ENCODE data around the gene RPS4Y1. TPM values are rescaled to one million over a fixed set of nuclear protein-coding genes. Genes with fewer than 3 reads are reported as not detected.
"Not testable (repeated sequence)": the region's sequence is repeated elsewhere in the genome, so short reads cannot be mapped to it uniquely, and the experiment has no call there.

The RPS4Y1 gene
- polyA plus RNA-seq, 3 donors: 2.5 to 662 (median 641) TPM

DNA sequence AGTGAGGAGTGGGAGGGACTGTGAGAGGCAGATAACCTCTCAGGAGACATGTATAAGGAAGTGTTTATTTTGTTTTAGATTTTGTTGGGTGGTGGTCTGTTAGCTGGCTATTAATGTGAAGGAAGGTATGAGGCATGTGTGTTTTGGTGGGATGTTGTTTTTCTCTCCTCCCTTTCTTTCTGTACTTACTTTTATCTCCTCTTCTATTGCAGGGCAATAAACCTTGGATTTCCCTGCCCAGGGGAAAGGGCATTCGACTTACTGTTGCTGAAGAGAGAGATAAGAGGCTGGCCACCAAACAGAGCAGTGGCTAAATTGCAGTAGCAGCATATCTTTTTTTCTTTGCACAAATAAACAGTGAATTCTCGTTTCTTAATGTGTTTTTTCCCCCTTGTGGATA lies 25.2 kb downstream of the RPS4Y1 start:
- DNase-seq: no peak

DNA sequence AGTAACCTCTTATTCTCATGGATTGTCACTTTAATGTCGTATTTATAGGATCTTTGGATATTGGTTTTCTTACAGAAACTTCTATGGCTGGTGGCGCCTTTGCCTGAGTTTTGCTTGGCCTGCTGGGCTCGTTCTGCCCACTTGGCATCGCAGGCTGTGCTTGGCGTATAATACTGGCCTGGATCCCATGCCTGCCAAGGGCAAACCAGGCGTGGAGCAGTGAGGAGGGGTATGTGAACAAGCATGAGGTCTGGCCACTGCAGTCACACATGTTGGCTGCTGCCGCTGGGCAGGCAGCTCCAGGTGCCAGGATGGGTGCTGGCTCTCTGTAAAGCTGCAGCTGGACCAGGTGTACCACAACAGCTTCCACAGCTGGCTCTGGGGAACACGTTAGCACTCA lies 26.1 kb downstream of the RPS4Y1 start:
- DNase-seq: no peak

DNA sequence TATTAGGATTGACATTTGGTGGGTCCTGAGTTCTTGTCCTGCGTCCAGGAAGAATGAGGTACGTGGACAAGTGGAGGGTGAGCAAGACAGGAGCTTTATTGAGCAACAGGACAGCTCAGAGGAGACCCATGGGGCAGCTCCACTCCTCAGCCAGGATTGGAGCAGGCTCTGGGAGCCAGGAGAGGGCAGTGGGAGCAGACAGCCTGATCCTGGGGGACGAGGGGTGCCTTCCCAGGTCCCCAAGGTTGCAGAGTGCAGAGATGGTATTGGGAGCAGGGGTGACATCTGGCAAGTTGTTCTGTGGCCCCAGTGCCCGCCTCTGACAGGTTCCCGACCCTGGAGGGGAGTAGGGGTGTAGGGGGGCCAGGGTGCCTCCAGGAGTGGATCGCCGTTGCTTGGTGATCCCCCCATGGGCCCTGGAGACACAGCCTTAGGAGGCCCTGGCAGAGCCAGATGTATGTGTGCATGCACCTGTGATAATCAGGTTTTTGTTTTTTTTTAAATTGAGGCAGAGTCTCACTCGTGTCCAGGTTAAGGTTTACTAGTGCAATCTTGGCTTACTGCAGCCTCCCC lies 26.7 kb downstream of the RPS4Y1 start:
- no peak for DNase-seq

DNA sequence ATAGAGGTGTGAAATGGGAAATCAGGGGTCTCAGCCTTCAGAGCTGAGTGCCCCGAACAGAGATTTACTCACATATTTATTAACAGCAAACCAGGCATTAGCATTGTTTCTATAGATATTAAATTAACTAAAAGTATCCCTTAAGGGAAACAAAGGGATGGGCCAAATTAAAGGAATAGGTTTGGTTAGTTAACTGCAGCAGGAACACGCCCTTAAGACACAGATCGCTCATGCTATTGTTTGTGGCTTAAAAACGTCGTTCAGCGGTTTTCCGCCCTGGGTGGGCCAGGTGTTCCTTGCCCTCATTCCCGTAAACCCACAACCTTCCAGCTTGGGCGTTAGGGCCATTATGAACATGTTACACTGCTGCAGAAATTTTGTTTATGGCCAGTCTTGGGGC lies 30.8 kb downstream of the RPS4Y1 start:
- DNase-seq: not testable (repeated sequence)

DNA sequence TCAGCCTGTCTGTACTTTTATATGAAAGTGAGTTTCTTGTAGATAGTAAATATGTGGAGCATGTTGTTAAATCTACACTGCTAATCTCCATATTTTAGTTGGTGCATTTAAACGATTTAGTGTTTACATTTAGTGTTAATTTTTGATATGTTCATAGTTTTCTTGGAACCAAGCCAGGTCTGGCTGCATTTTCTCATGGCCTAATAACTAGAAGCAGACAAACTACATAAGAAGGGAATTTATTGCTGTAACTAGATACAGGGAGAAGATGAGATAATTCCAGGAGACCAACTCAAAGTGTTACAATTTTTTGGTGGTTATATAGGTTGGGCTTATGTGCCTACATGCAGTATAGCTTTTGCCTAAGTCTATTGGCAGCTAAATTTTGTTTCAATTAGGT lies 32.8 kb downstream of the RPS4Y1 start:
- DNase-seq: no peak

DNA sequence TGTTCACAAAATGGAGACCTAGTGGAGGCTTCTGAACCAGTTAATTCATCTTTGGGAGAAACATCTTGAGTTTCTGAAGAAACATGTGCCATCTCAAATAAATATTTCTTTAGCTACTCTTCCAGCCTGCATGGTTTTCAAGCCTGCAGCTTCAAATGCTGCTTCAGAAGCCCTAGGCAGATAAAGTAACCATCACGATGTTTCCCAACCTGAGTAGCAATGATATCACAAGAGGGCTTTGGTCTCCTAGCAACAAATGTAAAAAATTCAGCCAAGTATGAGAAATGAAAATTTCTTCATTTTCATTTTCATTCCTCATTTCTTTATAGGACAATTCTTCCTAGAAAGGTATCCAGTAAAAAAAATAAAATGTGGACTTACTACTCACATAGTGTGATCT lies 42.2 kb downstream of the RPS4Y1 start:
- no peak for DNase-seq

DNA sequence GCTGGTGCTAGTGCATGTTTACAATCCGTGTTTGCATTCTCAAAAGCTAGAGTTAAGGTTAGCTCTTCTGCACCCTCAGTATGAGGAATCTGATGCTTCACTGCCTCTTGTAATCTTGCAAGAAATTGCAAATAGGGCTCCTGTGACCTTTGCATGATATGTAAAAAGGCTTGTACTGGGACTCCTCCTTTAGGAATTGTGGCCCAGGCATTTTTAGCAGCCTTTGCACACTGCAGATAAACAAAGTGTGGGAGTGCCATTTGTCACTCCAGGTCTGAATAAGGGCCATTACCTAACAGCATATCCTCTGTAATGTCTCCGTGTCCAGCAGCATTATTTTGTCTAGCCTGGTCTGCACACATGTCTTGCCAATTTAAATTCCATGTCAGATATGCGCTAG lies 44.5 kb downstream of the RPS4Y1 start:
- no peak for DNase-seq

DNA sequence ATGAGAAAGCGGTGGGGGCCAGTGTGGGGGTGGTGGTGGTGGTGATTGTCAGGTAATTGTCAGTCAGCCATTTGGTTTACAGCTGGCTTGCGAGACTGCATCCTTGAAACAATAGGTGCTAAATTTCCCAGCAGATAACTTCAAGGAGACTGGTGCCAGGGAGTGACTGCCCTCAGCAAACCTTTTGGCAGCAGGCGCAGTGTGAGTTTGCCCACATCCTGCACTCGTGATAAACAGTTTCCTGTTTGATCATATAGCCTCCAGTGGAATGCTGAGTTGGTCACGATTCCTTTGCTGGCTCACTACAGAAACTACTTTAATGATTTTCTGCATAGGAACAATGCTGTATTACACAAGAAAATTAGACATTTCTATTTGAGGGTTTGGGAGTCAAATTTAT lies 46.0 kb downstream of the RPS4Y1 start:
- no peak for DNase-seq

DNA sequence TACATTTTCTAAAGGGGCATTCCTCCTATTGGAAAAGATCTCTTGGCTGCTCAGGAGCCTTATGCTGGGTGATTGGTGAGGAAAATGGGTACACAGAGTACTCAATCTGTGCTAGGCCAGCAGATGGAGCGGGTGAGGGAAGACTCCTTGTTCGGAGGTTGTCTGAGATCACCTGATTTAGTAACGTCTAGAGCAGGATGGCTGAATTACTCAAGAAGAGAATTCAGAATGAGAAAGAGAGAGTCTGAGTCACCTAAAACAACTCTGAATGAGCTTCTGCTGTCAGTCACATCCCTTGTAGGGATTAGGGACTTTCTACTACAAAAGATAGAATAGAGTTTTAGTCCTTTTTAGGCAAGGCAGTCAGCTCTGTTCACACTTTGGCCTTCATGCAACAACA lies 46.6 kb downstream of the RPS4Y1 start:
- DNase-seq: no peak

DNA sequence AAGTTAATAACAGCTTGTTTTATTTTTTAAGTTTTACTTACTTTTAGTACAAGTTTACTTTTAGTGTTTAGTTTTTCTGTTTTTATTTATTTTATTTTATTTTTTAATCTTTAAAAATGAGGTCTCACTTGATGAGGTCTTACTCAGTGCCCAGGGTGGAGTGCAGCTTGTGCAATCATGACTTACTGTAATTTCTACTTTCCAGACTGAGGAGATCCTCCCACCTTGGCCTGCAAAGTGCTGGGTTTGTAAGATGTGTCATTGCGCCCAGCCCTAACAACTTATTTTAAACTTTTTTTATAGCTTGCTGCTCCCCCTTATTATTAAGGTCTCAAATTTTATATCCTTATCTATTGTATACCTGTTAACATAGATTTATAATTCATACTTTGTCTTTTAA lies 52.1 kb downstream of the RPS4Y1 start:
- DNase-seq: no peak

DNA sequence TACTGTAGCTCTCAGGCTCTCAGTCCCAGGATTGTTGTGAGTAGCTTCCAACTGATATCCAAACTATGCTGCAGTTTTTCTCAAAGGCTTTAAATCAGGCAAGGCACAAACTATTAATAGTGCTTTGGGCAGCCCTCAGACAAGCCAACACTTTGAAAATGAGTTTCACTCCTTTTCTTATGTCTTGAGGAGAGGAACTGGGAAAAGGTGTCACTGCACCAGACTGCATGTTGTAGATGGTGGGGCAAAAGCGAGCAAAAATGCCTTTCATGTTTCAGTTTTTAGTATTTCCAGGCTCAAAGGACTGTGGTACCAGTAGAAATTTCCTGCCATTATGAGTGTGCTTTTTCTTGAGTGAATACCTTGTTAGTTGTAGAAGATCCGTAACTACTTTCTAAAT lies 54.6 kb downstream of the RPS4Y1 start:
- DNase-seq: no peak

DNA sequence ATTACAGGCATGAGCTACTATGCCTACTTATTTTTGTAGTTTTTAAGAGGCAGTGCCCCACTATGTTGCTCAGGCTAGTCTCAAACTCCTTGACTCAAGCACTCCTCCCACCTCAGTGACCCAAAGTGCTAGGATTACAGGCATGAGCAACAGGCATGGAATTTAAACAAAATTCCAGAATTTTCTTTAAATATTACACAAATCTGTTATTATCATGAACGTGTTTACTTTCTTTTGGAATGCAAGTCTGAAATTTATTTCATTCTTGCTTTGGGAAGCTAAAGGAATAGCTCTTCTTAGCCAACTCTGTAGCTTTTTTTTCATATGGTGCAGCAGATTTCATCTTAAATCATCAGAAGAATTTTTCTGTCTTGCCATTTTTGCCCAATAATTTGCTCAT lies 66.0 kb downstream of the RPS4Y1 start:
- no peak for DNase-seq

DNA sequence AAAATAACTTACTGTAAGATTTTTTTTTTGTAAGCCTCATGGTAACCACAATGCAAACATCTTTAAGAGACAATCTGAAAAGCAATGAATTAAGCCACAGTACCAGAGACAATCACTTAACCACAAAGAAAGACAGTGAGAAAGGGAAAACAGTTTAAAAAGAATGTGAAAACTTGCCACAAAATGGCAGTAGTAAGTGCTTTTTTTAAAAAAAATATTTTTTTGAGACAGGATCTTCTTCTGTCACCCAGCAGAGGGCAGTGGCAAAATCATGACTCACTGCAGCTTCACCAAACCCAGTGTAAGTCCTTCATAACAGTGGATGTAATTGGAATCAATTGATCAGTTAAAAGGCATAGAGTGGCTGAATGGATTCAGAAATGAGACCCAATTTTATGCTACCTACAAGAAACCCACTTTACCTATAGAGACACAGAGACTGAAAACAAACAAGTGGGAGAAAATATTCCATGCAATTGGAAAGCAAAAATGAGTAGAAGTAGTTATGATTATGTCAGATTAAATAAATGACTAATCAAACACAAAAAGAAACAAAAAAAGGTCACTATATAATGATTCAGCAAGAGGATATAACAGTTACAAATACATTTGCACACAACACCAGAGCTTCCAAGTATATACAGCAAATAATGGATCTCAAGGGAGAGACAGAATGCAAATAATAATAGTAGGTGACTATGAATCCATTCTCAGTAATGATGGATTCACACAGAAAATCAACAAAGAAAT lies 71.8 kb downstream of the RPS4Y1 start:
- DNase-seq: no peak

Other genes starting within 250 kb of the RPS4Y1 start
- 1 to 10 TPM in 2 of 3 donors, not detected in 1; 2.1 to 2.8 TPM for gene SRY, start 53.9 kb upstream of the RPS4Y1 start, polyA plus RNA-seq (ENCODE audit: insufficient read length in 3 of 3)
- 10 to 100 TPM in 2 of 3 donors, not detected in 1; 13.2 to 15.4 TPM for gene ZFY, start 93.8 kb downstream of the RPS4Y1 start, polyA plus RNA-seq (ENCODE audit: insufficient read length in 3 of 3)

Measured in renal pelvis (tissue), 4 donors.